Mammary epithelial cell (primary cell): ENCODE results near the gene ZSCAN4.

Source experiments
- CTCF ChIP-seq, 2 donors: IDR thresholded peaks in 1 of 2; conservative IDR thresholded peaks in 1 of 2; 2 replicates each; pipeline ENCODE4 v1.5.1; 2011 to 2012; ENCODE audit warnings: inconsistent platforms in 2 of 2, low read length in 2 of 2, mild to moderate bottlenecking in 2 of 2, control low read depth in 1 of 2, low read depth in 1 of 2; ENCODE audit not compliant: insufficient read depth in 1 of 2; ENCODE audit errors: extremely low read depth in 1 of 2
- EZH2 ChIP-seq: IDR thresholded peaks from 2 replicates; pipeline ENCODE4 v1.6.1; 2012; ENCODE audit warnings: low read length, inconsistent platforms, borderline replicate concordance

- TF ChIP-seq CTCF (conservative IDR thresholded peaks at IDR 0.05 in 1 of 2, IDR thresholded peaks at IDR 0.05 in 1 of 2; ENCODE audit: extremely low read depth in 1 of 2, insufficient read depth in 1 of 2, low read depth in 1 of 2, low read length in 2 of 2) (no peak), EZH2 (no peak)
These were observed 50.7 kb downstream of the ZSCAN4 start for GRCh38 chr19:57719424-57719823.
